Panc1 (cell line): Measurements from ENCODE around the gene SMIM24.

ENCODE experiments used
- POLR2AphosphoS5 ChIP-seq: IDR thresholded peaks from 2 replicates; pipeline ENCODE4 v1.6.1; 2012; ENCODE audit warnings: mild to moderate bottlenecking, low read depth, low read length, moderate library complexity
- SIN3A ChIP-seq: IDR thresholded peaks from 2 replicates; pipeline ENCODE4 v1.6.1; 2012; ENCODE audit warnings: low read depth, mild to moderate bottlenecking, low read length, moderate library complexity, borderline replicate concordance; ENCODE audit not compliant: insufficient read depth
- TF ChIP-seq, protein P1 (sequence below): fragments of 450-650 bp; IDR thresholded peaks from 2 replicates; pipeline ENCODE4 v1.5.1; 2017; ENCODE audit warnings: mild to moderate bottlenecking

DNA sequence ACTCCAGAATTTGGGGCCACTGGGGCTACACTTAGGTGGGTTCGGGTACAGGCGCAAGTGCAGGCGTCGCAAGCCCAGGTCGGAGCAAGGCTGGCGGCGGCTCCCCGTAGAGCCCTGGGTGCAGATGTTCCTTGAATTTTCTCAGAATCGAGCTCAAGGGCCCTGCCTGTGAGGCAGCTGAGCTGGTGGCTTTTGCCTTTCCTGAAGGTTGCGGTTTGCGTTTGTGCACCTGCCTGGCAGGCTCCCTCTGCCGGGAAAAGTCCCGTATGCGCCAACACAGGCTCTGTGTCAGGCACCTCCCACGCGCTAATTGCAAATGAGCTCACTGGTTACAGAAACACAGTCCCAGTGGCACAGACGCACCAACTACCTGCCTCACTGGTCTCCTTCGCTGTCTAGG lies 14.2 kb upstream of the SMIM24 start:
- TF ChIP-seq POLR2AphosphoS5 (no peak), SIN3A (no peak)
- TF ChIP-seq, protein P1, sequence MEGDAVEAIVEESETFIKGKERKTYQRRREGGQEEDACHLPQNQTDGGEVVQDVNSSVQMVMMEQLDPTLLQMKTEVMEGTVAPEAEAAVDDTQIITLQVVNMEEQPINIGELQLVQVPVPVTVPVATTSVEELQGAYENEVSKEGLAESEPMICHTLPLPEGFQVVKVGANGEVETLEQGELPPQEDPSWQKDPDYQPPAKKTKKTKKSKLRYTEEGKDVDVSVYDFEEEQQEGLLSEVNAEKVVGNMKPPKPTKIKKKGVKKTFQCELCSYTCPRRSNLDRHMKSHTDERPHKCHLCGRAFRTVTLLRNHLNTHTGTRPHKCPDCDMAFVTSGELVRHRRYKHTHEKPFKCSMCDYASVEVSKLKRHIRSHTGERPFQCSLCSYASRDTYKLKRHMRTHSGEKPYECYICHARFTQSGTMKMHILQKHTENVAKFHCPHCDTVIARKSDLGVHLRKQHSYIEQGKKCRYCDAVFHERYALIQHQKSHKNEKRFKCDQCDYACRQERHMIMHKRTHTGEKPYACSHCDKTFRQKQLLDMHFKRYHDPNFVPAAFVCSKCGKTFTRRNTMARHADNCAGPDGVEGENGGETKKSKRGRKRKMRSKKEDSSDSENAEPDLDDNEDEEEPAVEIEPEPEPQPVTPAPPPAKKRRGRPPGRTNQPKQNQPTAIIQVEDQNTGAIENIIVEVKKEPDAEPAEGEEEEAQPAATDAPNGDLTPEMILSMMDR, result no peak
